Hematopoietic multipotent progenitor cell treated with erythropoietin and hydrocortisone succinate and interleukin-3 and kit ligand, for 15 days (in vitro differentiated cells): Measurements from ENCODE around the gene ACTL6B.
"Not testable (repeated sequence)": the region's sequence is repeated elsewhere in the genome, so short reads cannot be mapped to it uniquely, and the experiment has no call there.

Experiments used
- DNase-seq: peaks from one replicate; pipeline ENCODE4 v3.0.0-alpha.2; 2015; ENCODE audit warnings: low spot score

ACTL6B gene

DNA sequence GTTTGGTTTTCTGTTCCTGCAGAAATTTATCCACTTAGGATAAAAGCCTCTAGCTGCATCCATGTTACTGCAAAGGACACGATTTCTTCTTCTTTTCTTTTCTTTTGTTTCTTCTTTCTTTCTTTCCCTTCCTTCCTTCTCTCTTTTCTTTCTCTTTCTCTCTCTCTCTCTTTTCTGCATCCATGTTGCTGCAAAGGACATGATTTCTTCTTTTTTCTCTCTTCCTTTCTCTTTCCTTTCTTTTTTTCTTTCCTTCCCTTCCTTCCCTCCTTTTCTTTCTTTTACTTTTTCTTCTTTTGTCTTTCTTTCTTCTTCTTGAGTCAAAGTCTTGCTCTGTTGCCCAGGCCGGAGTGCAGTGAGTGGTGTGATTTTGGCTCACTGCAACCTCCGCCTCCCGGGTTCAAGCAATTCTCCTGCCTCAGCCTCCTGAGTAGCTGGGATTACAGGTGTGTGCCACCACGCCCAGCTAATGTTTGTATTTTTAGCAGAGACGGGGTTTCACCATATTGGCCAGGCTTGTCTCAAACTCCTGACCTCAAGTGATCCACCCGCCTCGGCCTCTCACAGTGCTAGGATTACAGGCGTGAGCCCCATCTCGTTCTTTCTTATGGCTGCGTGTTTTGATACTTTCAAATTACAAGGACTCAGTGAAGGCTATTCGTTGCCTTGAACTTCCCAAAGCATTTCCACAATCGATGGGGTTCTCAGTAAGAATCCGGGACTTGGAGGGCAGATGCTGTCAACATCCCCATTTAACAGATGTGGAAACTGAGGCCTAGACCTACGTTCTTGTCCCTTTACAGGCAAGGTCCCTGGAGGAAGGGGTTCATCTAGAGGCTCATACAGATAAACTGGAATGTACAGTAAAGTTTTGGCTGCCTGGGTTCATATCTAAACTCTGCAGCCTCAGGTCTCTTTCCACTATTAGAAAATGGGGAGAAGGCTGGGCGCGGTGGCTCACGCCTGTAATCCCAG is 15.4 kb upstream of the ACTL6B start:
- DNase-seq = no peak

DNA sequence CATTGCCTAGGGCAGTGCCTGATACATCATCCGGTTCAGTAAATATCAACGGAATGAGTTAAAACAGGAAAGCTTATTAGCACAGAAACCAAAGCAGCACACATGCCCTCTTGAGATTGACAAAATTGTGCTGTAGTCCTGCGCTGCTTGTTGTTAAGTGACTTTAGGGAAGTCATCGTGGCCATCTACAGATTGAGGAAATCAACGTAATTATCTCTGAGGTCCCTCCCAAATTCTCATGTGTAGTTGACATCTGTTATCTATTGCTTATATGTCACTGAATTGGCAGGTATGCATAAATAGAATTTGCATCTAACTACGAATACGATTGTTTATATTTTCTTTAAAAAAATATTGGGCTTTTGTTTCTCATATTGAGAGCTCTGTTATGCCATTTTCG is 13.8 kb upstream of the ACTL6B start:
- no peak for DNase-seq

DNA sequence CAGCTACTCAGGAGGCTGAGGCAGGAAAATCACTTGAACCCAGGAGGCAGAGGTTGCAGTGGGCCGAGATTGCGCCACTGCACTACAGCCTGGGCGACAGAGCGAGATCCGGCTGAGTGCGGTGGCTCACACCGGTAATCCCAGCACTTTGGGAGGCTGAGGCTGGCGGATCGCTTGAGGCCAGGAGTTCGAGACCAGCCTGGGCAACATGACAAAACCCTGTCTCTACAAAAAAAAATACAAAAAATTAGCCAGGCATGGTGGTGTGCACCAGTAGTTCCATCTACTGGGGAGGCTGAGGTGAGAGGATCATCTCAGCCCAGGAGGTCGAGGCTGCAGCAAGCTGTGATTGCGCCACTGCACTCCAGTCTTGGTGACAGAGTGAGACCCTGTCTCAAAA is 12.9 kb upstream of the ACTL6B start:
- not testable (repeated sequence) for DNase-seq

DNA sequence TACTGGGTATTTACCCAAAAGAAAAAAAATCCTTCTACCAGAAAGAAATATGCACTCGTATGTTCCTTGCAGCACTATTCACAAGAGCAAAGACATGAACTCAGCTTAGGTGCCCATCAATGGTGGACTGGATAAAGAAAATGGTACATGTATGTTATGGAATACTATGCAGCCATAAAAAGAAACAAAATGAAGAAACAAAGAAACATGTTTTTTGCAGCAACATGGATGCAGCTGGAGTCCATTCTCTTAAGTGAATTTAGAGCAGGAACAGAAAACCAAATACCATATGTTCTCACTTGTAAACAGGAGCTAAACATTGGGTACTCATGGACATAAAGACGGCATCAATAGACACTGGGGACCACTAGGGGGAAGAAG is 11.8 kb upstream of the ACTL6B start:
- no peak for DNase-seq

DNA sequence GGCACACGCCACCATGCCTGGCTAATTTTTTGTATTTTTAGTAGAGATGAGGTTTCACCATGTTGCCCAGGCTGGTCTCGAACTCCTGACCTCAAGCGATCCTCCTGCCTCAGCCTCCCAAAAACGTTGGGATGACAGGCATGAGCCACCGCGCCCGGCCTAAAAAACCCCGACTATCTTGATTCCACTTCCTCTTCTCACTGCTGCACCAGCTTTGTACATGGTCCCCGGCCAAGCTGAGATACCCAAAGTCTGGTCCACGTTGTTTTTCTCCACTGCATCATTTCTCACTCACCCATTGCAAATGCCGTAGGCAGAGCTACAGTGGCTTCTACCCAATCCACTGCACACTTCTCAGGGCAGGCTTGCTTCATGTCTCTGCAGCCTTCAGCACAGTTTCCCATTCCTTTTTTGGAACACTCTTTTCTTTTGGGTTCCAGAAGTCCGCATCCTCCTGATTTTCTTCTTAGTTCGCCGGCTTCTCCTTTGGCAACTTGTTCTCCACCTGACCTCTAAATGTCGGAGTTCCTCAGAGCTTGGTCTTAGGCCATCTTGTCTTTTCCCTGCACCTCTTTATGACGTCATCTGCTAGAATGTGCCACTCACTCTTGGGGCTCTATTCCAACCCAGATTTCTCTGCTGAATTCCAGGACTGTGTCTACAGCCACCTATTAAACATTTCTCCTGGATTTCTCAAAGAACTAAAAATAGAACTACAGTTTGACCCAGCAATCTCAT is 11.3 kb upstream of the ACTL6B start:
- no peak for DNase-seq

DNA sequence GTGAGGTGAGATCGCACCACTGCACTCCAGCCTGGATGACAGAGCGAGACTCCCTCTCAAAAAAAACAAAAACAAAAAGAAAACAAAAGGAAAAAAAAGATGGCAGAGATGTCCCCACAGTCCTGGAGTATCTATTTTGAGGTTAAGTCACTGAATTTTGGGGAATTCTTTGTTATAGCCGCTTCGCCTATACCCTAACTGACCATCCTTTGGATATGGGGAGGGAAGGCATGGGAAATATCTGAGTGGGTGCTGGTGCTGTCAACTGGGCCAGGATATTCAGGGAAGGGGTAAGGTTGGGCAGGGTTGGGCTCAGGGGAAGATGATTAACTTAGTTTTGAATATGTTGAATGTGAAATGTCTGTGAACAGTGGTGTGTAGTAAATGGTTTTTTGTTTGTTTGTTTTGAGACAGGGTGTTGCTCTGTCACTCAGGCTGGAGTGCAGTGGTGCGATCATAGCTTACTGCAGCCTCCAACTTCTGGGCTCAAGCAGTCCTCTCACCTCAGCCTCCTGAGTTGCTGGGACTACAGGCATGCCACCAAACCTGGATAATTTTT is 9.0 kb upstream of the ACTL6B start:
- DNase-seq = no peak

DNA sequence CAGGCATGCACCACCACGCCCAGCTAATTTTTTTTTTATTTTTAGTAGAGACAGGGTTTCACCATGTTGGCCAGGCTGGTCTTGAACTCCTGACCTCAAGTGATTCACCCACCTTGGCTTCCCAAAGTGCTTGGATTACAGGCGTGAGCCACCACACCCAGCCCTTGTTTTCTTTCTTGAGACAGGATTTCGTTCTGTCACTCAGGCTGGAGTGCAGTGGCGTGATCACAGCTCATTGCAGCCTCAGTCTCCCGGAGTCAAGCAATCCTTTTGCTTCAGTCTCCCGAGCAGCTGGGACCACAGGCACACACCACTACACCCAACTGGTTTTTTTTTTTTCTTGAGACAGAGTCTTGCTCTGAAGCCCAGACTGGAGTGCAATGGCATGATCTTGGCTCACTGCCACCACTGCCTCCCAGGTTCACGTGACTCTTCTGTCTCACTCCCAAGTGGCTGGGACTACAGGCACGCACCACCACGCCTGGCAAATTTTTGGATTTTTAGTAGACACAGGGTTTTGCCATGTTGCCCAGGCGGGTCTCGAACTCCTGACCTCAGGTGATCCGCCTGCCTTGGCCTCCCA is 6.0 kb upstream of the ACTL6B start:
- DNase-seq = peak; percentile 38

DNA sequence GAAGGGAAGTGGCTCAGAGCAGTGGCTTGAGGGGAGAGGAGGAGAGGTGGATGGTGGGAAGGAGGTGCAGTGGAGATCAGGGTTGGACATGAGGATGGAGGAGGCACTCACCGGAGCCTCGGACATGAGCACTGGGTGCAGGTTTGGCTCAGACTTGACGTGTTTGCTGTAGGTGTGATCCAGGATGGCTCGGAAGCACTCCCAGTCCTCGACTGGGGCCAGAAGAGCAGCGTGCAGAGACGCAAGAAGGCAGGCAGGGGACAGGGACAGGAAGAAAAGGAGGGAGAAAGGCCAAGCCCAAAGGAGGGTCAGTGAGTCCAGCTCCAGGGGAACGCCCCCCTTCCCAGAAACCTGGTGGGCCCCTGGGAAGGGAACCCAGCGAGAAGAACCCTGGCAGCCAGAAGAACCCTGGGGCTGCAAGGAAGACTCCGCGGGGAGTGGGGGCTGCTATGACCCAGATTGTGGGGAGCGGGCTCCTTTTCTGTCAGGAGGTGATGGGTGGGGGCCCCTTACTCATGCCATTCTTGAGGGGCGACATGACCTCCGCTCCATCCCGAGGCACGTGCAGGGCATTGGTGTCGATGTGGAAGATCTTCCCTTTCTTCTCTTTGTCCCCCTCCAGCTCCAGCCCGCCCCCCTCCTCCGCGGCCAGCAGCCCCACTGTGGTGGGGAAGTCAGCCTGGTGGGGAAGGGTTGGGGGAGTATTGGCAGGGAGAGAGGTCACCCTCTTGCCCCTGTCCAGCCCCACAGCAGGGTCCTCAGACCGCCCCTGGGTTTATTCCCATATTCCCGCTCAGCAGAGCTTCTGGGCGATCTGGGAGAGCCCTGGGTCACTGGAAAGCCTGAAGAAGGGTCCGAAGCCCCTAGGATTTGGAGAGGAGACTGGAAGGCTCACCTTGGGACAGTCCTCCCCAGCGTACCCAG is 1.1 kb downstream of the ACTL6B start:
- DNase-seq = no peak

DNA sequence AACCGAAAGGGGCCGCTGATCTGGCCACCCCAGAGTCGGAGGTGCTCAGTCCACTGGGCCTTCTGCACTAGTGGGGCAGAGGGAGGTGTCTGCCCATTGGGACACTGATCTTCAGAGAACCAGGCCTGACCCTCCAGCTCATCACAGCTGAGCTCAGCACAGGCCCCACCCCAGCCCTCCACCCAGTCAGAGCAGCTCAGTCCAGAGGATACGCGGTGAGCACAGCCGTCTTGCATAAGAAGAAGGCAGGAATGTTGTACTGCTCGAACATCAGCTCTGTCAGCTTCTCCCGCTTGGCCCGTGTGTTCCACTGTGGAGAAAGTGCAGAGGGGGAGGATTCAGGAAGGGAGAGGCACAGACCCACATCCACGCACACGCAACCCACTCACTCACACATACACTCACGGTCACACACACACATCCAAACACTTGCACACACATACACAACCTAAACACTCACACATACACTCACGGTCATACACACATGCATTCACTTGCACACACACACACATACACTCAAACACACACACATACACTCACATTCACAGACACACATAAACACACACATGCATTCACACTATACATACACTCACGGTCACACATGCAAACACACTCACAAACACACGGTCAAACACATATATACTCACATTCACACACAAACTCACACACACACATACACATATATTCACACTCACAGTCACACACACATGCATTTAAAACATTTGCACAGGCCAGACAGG is 6.3 kb downstream of the ACTL6B start:
- no peak for DNase-seq

DNA sequence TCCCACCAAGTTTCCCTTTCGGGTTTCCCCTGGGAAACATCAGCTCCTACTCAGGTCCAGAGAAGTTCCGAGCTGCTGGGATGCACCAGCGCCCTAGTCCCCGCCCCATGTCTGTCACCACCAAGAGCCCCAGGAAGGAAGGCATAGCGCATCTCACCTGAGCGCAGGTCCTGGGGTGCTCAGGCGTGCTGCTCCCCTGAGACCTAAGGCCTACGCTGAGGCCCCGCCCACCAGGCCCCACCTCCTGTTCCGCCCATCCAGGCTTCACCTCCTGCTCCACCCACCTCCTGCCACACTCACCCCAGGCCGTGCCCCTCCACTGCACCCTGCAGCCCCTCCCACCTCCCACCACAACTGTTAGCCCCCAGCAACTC is 13.7 kb downstream of the ACTL6B start:
- peak; percentile 90 for DNase-seq

DNA sequence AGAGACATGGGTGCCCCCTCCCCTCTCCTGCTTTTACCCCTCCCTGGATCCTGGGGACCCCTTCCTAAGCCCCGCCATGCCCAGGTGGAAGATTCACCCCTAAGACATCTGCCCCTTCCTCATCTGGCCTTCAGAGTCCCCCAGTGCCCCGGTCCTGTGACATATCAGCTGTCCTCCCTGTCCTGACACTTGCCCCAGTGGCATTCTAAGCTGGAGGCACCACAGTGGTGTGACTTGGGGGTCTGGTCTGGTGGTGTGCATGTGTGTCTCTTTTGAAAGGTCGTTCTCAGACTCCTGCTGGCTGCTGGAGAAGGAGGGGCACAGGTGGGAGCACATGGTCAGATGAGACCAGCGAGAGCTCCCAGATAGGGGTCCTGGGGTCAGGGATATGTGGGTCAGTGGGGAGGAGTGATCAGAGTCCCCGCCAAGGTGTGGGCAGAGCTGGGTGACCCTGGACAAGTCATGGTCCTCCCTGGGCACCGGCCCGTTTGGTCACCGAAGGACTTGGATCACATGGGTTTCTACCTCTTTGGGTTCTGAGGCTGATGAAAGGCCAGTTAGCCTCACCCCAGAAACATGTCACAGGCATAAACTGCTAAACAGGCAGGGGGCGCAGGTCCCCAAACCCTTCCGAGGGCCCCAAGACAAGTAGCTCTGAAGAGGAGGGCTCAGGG is 14.3 kb downstream of the ACTL6B start:
- peak; percentile 34 for DNase-seq

DNA sequence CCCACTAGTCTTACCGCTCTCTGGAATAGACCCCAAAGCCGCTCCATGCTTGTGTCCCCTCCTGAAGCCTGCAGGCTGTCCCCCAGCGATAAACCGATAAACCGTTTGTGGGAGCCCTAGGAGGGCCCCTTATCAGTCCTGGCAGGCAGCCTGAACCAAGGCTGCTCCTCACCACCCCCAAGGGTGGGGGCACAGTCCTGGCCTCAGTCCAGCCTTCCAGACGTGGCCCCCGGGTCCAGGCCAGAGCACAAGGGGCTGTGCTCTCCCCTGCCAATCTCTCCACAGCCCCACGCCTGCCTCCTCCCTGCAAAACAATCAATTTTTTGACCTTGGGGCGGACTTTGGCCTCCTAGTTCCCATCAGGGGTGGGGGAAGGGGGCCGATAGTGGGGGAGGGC is 14.8 kb downstream of the ACTL6B start, which contains the start of gene TFR2:
TFR2 (minus strand) TSS at position 90 of the 397 bp plus-strand sequence; CDS start at position 47, 43 bp downstream.
- peak; percentile 92 for DNase-seq

DNA sequence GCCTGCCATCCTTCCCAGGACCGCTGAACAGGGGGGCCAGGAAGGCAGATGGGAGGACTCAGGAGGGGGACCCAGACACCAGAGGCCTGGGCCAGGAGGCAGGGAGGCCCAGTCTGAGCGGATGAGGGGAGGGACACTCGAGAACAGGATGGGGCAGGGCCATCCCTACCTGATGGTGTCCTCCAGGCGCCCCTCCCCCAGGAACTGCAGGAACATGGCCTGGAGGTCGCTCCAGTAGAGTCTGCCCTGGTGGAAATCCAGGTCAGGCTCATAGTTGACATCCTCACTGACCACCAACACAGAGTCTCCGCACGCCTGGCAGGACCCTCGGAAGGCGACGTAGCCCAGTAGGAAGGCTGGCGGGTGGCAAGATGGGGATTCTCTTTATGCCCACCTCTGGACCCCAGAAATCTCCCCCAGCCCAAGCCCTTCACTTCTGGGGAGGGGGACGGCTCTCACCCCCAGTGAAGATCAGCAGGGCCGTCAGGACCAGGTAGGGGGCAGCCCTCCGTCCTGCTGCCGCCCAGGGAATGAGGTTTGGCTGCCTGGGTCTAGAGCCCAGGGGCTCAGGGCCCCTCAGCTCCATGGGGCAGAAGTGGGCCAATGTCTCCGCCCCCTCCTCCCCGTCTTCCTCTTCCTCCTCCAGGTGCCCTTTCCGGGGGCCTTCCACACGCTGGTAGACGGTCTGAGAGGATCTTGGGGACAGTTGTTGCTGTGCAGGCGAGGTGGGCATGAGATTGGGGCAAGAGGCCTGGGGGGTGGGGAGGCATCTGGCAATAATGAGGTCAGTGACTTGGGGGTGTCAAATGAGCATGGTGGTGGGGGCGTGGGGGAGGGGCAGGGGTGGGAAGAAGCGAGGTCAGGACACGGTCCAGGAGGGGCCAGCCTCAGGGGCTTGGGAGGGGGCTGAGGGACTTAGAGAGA is 15.5 kb downstream of the ACTL6B start:
- DNase-seq = no peak

DNA sequence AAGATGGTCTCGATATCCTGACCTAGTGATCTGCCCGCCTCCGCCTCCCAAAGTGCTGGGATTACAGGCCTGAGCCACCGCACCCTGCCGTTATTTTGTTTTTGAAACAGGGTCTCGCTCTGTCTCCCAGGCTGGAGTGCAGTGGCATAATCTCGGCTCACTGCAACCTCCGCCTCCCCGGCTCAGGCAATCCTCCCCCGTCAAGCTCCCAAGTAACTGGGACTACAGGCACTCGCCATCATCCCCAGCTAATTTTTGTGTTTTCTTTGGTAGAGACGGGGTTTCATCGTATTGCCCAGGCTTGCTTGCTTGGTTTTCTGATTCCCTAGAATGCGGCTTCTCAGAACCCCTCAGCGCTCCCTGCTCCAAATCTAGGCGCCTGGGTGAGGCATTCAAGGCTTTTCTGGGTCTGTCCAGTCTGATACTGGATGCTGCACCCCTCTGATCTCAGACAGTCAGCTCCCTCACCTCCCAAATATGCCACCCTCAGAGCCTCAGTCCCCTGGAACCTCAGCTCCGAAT is 16.2 kb downstream of the ACTL6B start:
- peak; percentile 64 for DNase-seq

DNA sequence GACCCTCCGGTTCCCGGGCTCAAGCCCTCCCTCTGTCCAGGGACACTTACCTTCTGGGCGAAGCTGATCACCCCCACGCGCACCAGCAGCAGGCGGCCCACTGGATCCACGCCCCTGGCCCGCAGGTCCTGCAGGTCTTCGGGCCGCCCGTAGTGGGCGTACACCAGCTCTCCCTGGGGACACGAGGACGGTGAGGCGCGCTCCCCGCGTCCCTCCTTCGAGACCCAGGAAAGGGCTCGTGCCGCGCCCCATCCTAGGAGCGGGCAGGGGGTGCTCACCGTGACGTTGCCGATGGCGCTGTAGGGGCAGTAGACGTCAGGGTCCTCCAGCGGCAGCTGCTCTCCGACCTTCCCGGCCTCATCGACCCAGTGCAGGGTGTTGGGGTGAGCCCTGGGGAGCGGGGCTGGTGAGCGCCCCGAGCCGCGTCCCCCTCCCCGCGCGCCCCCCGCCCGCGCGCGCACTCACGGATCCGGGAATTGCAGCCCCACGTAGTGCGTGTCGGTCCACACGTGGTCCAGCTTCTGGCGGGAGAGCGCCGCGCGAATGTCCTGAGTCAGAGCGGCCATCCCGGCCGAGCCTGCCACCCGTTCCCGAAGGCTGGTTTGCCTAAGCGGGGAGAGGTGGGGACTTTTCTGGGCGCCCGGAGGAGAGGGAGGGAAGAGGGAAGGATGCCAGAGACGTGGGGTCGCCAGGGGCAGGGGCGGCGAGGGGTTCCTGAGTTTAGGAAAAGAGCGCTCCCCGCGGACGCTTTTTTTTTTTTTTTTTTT is 23.1 kb downstream of the ACTL6B start:
- DNase-seq = no peak

DNA sequence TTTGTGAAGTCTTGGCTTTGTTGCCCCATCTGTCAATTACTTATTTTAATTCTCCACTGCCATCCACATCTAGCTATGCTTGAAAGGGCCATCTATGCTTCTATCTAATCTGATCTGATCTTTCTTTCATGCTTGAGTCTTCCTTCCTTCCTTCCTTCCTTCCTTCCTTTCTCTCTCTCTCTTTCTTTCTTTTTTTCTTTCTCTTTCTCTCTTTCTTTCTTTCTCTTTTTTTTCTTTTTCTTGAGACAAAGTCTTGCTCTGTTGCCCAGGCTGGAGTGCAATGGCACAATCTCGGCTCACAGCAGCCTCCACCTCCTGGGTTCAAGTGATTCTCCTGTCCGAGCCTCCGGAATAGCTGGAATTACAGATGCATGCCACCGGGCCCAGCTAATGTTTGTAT is 26.2 kb downstream of the ACTL6B start:
- no peak for DNase-seq

DNA sequence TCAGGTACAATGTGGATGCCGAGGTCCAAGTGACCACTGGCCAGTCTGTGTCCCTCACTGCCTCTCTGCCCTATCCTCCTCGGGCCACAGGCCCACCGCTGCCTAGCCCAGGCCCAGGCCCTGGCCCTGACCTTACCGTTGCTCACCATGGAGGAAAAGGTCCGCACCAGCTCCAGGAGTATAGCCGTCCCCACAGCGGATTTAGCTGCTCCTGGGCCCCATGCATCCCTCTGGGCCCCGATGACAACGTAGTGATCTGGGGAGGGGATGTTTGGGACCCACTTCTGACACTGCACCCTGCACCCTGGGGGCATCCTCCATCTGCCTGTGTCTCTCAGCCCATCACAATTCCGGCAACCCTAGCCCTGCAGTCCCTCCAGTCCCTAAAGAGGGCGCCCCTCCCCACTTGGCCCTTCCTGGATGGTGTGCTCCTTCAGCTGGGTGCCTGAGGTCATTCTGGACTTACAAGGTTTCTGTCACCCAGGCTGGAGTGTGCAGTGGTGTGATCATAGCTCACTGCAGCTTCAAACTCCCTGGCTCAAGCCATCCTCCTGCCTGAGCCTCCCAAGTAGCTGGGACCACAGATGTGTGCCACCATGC is 27.0 kb downstream of the ACTL6B start:
- DNase-seq = peak; percentile 31

DNA sequence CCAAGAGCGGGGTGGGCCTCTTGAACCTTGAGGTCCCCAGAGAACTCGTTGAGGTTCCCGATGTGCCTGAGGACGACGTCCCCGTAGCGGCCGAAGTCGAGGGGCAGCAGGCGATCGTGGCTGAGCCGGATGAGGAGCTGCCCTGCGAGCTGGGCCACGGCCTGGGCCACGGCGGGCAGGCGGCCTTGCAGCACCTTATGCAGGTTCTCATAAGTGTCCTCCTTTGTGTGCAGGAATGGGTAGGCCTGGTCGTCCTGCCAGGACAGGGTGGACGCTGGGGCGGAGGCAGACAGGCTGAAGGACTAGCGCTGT is 29.1 kb downstream of the ACTL6B start:
- no peak for DNase-seq
